Nephron progenitor cell (in vitro differentiated cells): ENCODE results near the gene CUZD1.

ENCODE experiments used
- DNase-seq: peaks from one replicate; pipeline ENCODE4 v3.0.0; 2021
- H3K27ac Mint-ChIP-seq: 2 replicates; pipeline ENCODE4 v1.8.0; 2021; ENCODE audit warnings: mild to moderate bottlenecking, moderate library complexity, mixed read lengths
- H3K27me3 Mint-ChIP-seq: 2 replicates; pipeline ENCODE4 v1.8.0; 2021; ENCODE audit warnings: mild to moderate bottlenecking, low read depth, mixed read lengths; ENCODE audit not compliant: poor library complexity
- H3K36me3 Mint-ChIP-seq: 2 replicates; pipeline ENCODE4 v1.8.0; 2021; ENCODE audit warnings: low read depth, mixed read lengths
- H3K4me1 Mint-ChIP-seq: 2 replicates; pipeline ENCODE4 v1.8.0; 2021; ENCODE audit warnings: mixed read lengths
- H3K4me3 Mint-ChIP-seq: 2 replicates; pipeline ENCODE4 v1.8.0; 2021; ENCODE audit warnings: mild to moderate bottlenecking, moderate library complexity, mixed read lengths
- H3K9me3 Mint-ChIP-seq: 2 replicates; pipeline ENCODE4 v1.8.0; 2021; ENCODE audit warnings: mild to moderate bottlenecking, moderate library complexity, mixed read lengths
- TF ChIP-seq, protein P1 (sequence below): fragments of 200-600 bp; sonication (generic); IDR thresholded peaks from 2 replicates; pipeline ENCODE4 v1.5.0; 2021; ENCODE audit warnings: antibody characterized with exemption

The CUZD1 gene

DNA sequence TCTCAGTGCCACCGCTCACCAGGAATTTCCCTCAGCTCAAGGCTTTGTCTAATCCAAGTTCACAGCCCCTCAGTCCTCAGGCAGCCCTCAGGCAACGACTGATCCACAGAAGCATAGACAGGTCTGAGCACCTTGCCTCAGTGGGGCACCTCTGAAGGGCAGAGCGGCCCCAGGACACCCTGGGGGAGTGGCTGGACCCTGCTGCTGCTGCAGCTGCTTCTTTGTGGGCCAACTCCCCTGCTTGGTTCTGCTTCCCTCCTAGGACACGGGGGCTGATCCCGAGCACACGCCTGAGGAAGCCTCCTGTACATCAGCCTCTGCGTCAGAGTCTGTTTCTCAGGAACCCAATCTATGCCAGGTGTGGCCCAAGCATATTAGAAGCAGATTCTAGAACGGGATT, 16.2 kb downstream of the CUZD1 start:
- TF ChIP-seq, protein P1, sequence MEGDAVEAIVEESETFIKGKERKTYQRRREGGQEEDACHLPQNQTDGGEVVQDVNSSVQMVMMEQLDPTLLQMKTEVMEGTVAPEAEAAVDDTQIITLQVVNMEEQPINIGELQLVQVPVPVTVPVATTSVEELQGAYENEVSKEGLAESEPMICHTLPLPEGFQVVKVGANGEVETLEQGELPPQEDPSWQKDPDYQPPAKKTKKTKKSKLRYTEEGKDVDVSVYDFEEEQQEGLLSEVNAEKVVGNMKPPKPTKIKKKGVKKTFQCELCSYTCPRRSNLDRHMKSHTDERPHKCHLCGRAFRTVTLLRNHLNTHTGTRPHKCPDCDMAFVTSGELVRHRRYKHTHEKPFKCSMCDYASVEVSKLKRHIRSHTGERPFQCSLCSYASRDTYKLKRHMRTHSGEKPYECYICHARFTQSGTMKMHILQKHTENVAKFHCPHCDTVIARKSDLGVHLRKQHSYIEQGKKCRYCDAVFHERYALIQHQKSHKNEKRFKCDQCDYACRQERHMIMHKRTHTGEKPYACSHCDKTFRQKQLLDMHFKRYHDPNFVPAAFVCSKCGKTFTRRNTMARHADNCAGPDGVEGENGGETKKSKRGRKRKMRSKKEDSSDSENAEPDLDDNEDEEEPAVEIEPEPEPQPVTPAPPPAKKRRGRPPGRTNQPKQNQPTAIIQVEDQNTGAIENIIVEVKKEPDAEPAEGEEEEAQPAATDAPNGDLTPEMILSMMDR = no peak
- no peak for DNase-seq
- H3K4me3 Mint-ChIP-seq = no peak overlapping the region
- no peaks in the 10 kb centered on the region for H3K36me3 Mint-ChIP-seq
- H3K27me3 Mint-ChIP-seq = peaks cover 20% of the 10 kb centered on the region
- peaks cover 13% of the 10 kb centered on the region for H3K4me1 Mint-ChIP-seq
- no peaks in the 10 kb centered on the region for H3K9me3 Mint-ChIP-seq
- H3K27ac Mint-ChIP-seq = no peak overlapping the region

DNA sequence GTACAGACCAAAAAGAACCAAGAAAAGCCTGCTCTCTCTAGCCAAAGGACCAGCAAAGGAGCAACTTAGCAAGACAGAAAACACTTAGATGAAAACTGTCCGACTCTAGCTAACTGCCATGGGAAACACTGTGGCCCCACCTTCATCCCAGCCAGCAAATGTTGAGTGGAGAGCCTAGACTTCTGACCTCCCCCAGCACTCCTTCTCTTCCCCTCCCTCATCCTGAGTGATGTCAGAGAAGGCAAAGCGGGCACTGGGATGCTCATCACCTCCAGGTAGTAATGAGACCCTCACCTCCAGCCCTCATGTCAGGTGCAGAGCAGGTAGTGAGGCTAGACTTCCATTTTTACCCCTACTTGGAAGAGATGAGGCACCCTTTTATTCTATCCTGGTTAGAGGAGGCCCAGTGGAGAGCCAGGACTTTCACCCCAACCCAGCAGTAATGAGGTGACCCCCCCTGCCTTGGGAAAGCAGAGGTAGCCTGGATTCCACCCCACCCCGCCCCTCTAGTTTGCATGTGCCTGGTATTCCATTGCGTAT, 16.9 kb downstream of the CUZD1 start:
- Mint-ChIP-seq H3K4me1 (peaks cover 18% of the 10 kb centered on the region), H3K27ac (no peak overlapping the region), H3K4me3 (no peak overlapping the region), H3K36me3 (no peaks in the 10 kb centered on the region), H3K27me3 (peaks cover 22% of the 10 kb centered on the region), H3K9me3 (no peaks in the 10 kb centered on the region)
- DNase-seq = no peak
- TF ChIP-seq, protein P1 = no peak

DNA sequence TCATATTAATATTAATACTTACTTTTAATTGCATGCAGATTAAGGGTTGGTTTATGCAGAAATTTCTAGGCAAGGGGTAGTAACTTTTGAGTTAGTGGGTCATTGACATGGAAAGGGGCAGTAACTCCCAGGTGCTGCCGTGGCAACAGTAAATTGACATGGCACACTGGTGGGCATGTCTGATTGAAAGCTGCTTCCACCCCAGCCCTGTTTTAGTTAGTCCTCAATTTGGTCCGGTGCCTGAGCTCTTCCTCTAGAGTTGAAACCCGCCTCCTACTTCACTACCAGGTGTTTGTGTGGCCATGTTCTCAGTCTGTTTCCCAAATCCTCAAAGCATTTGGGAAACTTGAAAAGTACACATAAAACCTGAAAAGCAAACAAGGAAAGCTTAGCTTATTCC, 18.4 kb downstream of the CUZD1 start:
- H3K4me1 Mint-ChIP-seq = peaks cover 18% of the 10 kb centered on the region
- no peak overlapping the region for H3K27ac Mint-ChIP-seq
- peaks cover 27% of the 10 kb centered on the region for H3K27me3 Mint-ChIP-seq

DNA sequence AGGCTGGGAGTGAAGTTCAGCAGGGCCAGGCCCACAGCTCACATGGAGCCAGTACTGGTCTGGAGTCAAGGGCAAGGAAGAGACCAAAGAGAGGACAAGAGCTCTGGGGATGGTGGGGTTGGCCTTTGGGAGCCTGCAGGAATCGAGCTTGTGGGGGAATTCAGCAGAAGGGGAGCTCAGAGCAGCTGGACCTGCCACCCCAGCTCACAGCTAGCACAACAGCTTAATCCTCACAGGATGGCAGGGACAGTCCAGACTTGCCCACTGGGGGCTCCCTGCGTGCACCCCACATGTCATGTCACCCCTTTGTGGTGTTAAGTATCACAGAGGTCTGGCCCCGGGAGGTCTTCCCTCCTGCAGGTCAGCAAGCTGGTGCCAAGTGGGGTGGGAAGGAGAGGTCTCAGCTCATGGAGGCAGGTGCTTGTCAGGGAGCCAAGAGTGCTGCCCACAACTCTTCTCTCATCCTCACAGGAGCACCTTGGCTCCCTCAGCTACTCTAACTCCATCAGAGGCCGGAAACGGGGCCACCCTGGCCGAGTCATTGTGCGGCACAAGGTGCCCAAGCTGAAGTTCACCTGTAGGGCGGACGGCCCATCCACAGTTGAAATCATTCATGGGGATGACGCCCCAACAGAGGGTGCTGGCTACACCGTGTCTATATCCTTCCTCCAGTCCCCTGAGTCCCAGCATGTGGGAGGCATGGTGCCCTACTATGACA, 22.5 kb downstream of the CUZD1 start:
- no peak overlapping the region for H3K4me3 Mint-ChIP-seq
- TF ChIP-seq, protein P1 = no peak
- DNase-seq = no peak
- no peaks in the 10 kb centered on the region for H3K36me3 Mint-ChIP-seq
- no peaks in the 10 kb centered on the region for H3K9me3 Mint-ChIP-seq
- peaks cover 16% of the 10 kb centered on the region for H3K27me3 Mint-ChIP-seq
- no peak overlapping the region for H3K27ac Mint-ChIP-seq
- peaks cover 18% of the 10 kb centered on the region for H3K4me1 Mint-ChIP-seq

More for the DNA sequence above, 18.4 kb downstream of the CUZD1 start:
- H3K4me3 Mint-ChIP-seq = no peak overlapping the region
- no peaks in the 10 kb centered on the region for H3K9me3 Mint-ChIP-seq
- H3K36me3 Mint-ChIP-seq = no peaks in the 10 kb centered on the region
- no peak for DNase-seq
- TF ChIP-seq, protein P1 = no peak

DNA sequence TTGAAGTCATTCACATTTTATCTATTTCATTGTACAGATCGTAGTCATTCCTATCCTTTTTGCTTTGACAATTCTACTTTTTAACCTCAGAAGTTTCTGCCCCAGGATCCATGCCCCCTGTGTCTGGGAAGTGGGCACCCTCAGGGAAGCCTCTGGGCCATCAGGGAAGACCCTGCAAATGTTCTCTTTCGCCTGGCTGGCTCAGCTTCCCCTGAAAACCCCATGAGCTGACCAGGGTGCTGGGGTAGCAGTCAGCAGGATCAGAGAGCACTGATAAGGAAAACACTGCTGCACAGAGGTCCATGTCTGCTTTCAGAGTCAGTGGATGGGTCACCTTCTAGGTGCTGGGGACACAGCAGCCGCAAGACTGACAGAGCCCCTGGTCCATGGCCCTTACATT, 23.8 kb downstream of the CUZD1 start:
- DNase-seq = no peak
- Mint-ChIP-seq H3K27ac (no peak overlapping the region), H3K4me3 (no peak overlapping the region), H3K27me3 (peaks cover 7% of the 10 kb centered on the region), H3K4me1 (peaks cover 18% of the 10 kb centered on the region), H3K9me3 (no peaks in the 10 kb centered on the region), H3K36me3 (no peaks in the 10 kb centered on the region)
- TF ChIP-seq, protein P1 = no peak

DNA sequence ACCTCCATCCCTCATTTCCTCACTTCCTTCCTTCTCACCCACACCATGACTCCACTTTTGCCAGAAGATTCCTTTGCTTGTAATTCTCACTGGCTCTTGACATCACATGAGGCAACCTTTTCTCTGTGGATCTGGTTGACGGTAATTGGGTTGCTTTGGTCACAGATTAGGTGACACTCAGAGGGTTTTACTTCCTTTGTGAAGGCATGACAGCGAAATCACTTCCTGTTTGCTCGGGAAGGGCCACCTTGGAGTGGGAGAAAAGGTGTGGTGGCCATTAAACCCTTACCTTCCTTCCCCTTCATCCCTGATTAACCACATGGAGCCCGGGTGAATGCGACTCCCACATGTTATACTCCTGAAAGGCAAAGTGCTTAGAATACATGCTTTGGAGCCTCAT, 30.2 kb downstream of the CUZD1 start:
- H3K4me1 Mint-ChIP-seq = no peaks in the 10 kb centered on the region
- no peaks in the 10 kb centered on the region for H3K9me3 Mint-ChIP-seq
- H3K4me3 Mint-ChIP-seq = no peak overlapping the region
- no peak overlapping the region for H3K27ac Mint-ChIP-seq
- peaks cover 12% of the 10 kb centered on the region for H3K27me3 Mint-ChIP-seq
- DNase-seq = no peak
- H3K36me3 Mint-ChIP-seq = no peaks in the 10 kb centered on the region
- TF ChIP-seq, protein P1 = no peak
